IMR-90 (cell line): ENCODE data around the gene CCDC97. TPM values are rescaled to one million over a fixed set of nuclear protein-coding genes. Genes with fewer than 3 reads are reported as not detected.
A peak's percentile ranks its signal among the peaks of the same experiment; 100 is the strongest.

Source experiments
- ATAC-seq: fragments of 200-7000 bp; cut with Tn5 transposase; 2 replicates; pipeline ENCODE4 v1.9.1; 2020; ENCODE audit warnings: low read depth, mild to moderate bottlenecking, moderate library complexity
- BruUV-seq: library from RNA; stranded (reverse); fragments of 400-500 nt; replicated peaks from 2 replicates; lab custom pipeline; 2021; lab: Mats Ljungman, UMichigan
- CTCF ChIA-PET: fragments of 300-600 bp; formaldehyde crosslinking; extraction: SDS; loops from one replicate; lab custom pipeline; 2021; ENCODE audit warnings: antibody characterized with exemption; lab: Yijun Ruan, JAX
- POLR2A ChIA-PET: fragments of 300-600 bp; sonication (Branson Sonifier 250); formaldehyde crosslinking; loops from one replicate; lab custom pipeline; 2022; ENCODE audit warnings: antibody characterized with exemption; ENCODE audit not compliant: unreplicated experiment; lab: Charles Lee
- DNase-seq: peaks from one replicate; pipeline ENCODE4 v3.0.0; 2013
- H2AFZ ChIP-seq: replicated peaks from 2 replicates; pipeline ENCODE3; 2013; ENCODE audit warnings: low read length, mild to moderate bottlenecking; ENCODE audit not compliant: poor library complexity
- H2AK5ac ChIP-seq: 2 replicates; pipeline ENCODE4 v1.6.1; 2013; ENCODE audit warnings: low read depth, low read length, inconsistent platforms
- H2AK9ac ChIP-seq: replicated peaks from 2 replicates; pipeline ENCODE3; 2013; ENCODE audit warnings: mild to moderate bottlenecking, low read depth, low read length, moderate library complexity; ENCODE audit not compliant: poor library complexity
- H2BK120ac ChIP-seq: 2 replicates; pipeline ENCODE4 v1.6.1; 2013; ENCODE audit warnings: low read depth, low read length, inconsistent platforms
- H2BK15ac ChIP-seq: 3 replicates; pipeline ENCODE4 v1.6.1; 2013; ENCODE audit warnings: low read depth, low read length, inconsistent platforms
- H2BK20ac ChIP-seq: 2 replicates; pipeline ENCODE4 v1.6.1; 2013; ENCODE audit warnings: low read depth, mild to moderate bottlenecking, inconsistent platforms, low read length, moderate library complexity
- H2BK5ac ChIP-seq: 2 replicates; pipeline ENCODE4 v1.6.1; 2013; ENCODE audit warnings: mild to moderate bottlenecking, low read depth, low read length, inconsistent platforms; ENCODE audit not compliant: poor library complexity, severe bottlenecking
- H3K14ac ChIP-seq: replicated peaks from 2 replicates; pipeline ENCODE4 v1.6.1; 2013; ENCODE audit warnings: low read depth, low read length, inconsistent platforms
- H3K18ac ChIP-seq: 2 replicates; pipeline ENCODE4 v1.6.1; 2013; ENCODE audit warnings: low read depth, low read length, control low read depth
- H3K23ac ChIP-seq: 2 replicates; pipeline ENCODE4 v1.6.1; 2013; ENCODE audit warnings: low read depth, low read length, inconsistent platforms
- H3K27ac ChIP-seq: 2 replicates; pipeline ENCODE4 v1.5.1; 2013; ENCODE audit warnings: mild to moderate bottlenecking, control low read depth, low read length; ENCODE audit not compliant: insufficient read depth
- H3K27me3 ChIP-seq: 2 replicates; pipeline ENCODE4 v1.6.1; 2013; ENCODE audit warnings: low read length; ENCODE audit not compliant: control insufficient read depth, insufficient read depth
- H3K36me3 ChIP-seq: 2 replicates; pipeline ENCODE4 v1.6.1; 2013; ENCODE audit warnings: low read length, mixed read lengths; ENCODE audit not compliant: control insufficient read depth, insufficient read depth
- H3K4ac ChIP-seq: 2 replicates; pipeline ENCODE4 v1.6.1; 2013; ENCODE audit warnings: low read depth, low read length, inconsistent platforms
- H3K4me1 ChIP-seq: 2 replicates; pipeline ENCODE4 v1.6.1; 2013; ENCODE audit warnings: low read length, mixed read lengths; ENCODE audit not compliant: control insufficient read depth, insufficient read depth
- H3K4me2 ChIP-seq: 2 replicates; pipeline ENCODE4 v1.6.1; 2013; ENCODE audit warnings: low read depth, mild to moderate bottlenecking, control low read depth, low read length, moderate library complexity
- H3K4me3 ChIP-seq: 2 replicates; pipeline ENCODE4 v1.5.1; 2013; ENCODE audit warnings: low read depth, mild to moderate bottlenecking, control low read depth, low read length, moderate library complexity; ENCODE audit not compliant: insufficient read depth
- H3K56ac ChIP-seq: 2 replicates; pipeline ENCODE4 v1.6.1; 2013; ENCODE audit warnings: low read length, inconsistent platforms; ENCODE audit not compliant: insufficient read depth; ENCODE audit errors: extremely low read depth
- H3K79me1 ChIP-seq, 2 experiments: 2 replicates each; pipeline ENCODE4 v1.6.1; 2013; ENCODE audit warnings: low read length in 2 of 2, inconsistent platforms in 1 of 2, low read depth in 1 of 2
- H3K9ac ChIP-seq: 2 replicates; pipeline ENCODE4 v1.6.1; 2013; ENCODE audit warnings: low read depth, low read length, control low read depth
- H3K9me1 ChIP-seq: 2 replicates; pipeline ENCODE4 v1.6.1; 2013; ENCODE audit warnings: low read length, inconsistent platforms; ENCODE audit not compliant: insufficient read depth
- H3K9me3 ChIP-seq: 2 replicates; pipeline ENCODE4 v1.6.1; 2013; ENCODE audit warnings: low read length; ENCODE audit not compliant: control insufficient read depth, insufficient read depth
- H4K20me1 ChIP-seq: 2 replicates; pipeline ENCODE4 v1.6.1; 2013; ENCODE audit warnings: low read length, inconsistent platforms; ENCODE audit not compliant: insufficient read depth
- H4K5ac ChIP-seq: 2 replicates; pipeline ENCODE4 v1.6.1; 2013; ENCODE audit warnings: mild to moderate bottlenecking, low read depth, low read length, control low read depth
- H4K8ac ChIP-seq, 2 experiments: 2 replicates each; pipeline ENCODE4 v1.6.1; 2013; ENCODE audit warnings: low read depth in 2 of 2, low read length in 2 of 2, control low read depth in 1 of 2, inconsistent platforms in 1 of 2
- H4K91ac ChIP-seq: 2 replicates; pipeline ENCODE4 v1.6.1; 2013; ENCODE audit warnings: low read depth, low read length, inconsistent platforms; ENCODE audit not compliant: insufficient read depth
- BHLHE40 ChIP-seq: fragments of 150-350 bp; IDR thresholded peaks from 2 replicates; pipeline ENCODE4 v1.6.1; 2016; ENCODE audit warnings: mild to moderate bottlenecking, low read depth, low read length
- CEBPB ChIP-seq: IDR thresholded peaks from 2 replicates; pipeline ENCODE4 v1.6.1; 2012; ENCODE audit warnings: low read depth, low read length, improper control_type of control experiment
- CHD1 ChIP-seq: IDR thresholded peaks from 2 replicates; pipeline ENCODE4 v1.6.1; 2012; ENCODE audit warnings: low read depth, low read length, improper control_type of control experiment
- CTCF ChIP-seq: conservative IDR thresholded peaks from 2 replicates; pipeline ENCODE4 v1.5.1; 2012; ENCODE audit warnings: mild to moderate bottlenecking, low read depth, low read length, improper control_type of control experiment
- ELK1 ChIP-seq: fragments of 150-350 bp; IDR thresholded peaks from 2 replicates; pipeline ENCODE4 v1.6.1; 2016; ENCODE audit warnings: low read depth, mild to moderate bottlenecking, low read length, moderate library complexity, borderline replicate concordance
- FOS ChIP-seq: fragments of 150-350 bp; IDR thresholded peaks from 2 replicates; pipeline ENCODE4 v1.6.1; 2016; ENCODE audit warnings: low read depth, low read length
- MAFK ChIP-seq: IDR thresholded peaks from 2 replicates; pipeline ENCODE4 v1.6.1; 2012; ENCODE audit warnings: low read depth, low read length, improper control_type of control experiment
- MAZ ChIP-seq: IDR thresholded peaks from 2 replicates; pipeline ENCODE4 v1.6.1; 2012; ENCODE audit warnings: low read depth, mild to moderate bottlenecking, low read length, improper control_type of control experiment, moderate library complexity, borderline replicate concordance
- MXI1 ChIP-seq: IDR thresholded peaks from 2 replicates; pipeline ENCODE4 v1.6.1; 2012; ENCODE audit warnings: low read depth, mild to moderate bottlenecking, low read length, moderate library complexity, borderline replicate concordance
- NFE2L2 ChIP-seq: fragments of 150-350 bp; IDR thresholded peaks from 2 replicates; pipeline ENCODE4 v1.6.1; 2016; ENCODE audit warnings: low read depth, mild to moderate bottlenecking, low read length
- POLR2A ChIP-seq: IDR thresholded peaks from 2 replicates; pipeline ENCODE4 v1.6.1; 2012; ENCODE audit warnings: mild to moderate bottlenecking, low read depth, low read length
- RAD21 ChIP-seq: IDR thresholded peaks from 2 replicates; pipeline ENCODE4 v1.6.1; 2012; ENCODE audit warnings: low read length, improper control_type of control experiment
- RCOR1 ChIP-seq: IDR thresholded peaks from 2 replicates; pipeline ENCODE4 v1.6.1; 2012; ENCODE audit warnings: mild to moderate bottlenecking, low read length, improper control_type of control experiment; ENCODE audit not compliant: insufficient replicate concordance
- SMC3 ChIP-seq: fragments of 150-350 bp; IDR thresholded peaks from 2 replicates; pipeline ENCODE4 v1.6.1; 2016; ENCODE audit warnings: low read depth, mild to moderate bottlenecking, antibody characterized with exemption, low read length, moderate library complexity
- USF2 ChIP-seq: fragments of 150-350 bp; IDR thresholded peaks from 2 replicates; pipeline ENCODE4 v1.6.1; 2017; ENCODE audit warnings: mild to moderate bottlenecking, antibody characterized with exemption, low read length, low read depth
- WGBS, 2 experiments: methylation state at CpG; one replicate each; pipeline versions ENCODE4 v1.1.5 to v1.1.7; 2013; ENCODE audit warnings: missing lambda C conversion rate in 2 of 2; ENCODE audit not compliant: insufficient read length in 1 of 2; ENCODE audit errors: extremely low coverage in 2 of 2; 5-methylcytosine and 5-hydroxymethylcytosine counted together
- dilution Hi-C: fragments of 300-500 bp; cut with HindIII; formaldehyde crosslinking; loops from one replicate; pipeline ENCODE4 v1.14.3; 2018; ENCODE audit warnings: low sequenced_read_pairs; ENCODE audit not compliant: unreplicated experiment
- in situ Hi-C: fragments of 300-500 bp; cut with MboI; formaldehyde crosslinking; loops from 3 replicates; pipeline ENCODE4 v1.14.3; 2019; ENCODE audit warnings: low sequenced_read_pairs, inconsistent platforms, mixed read lengths
- intact Hi-C: fragments of 100-400 bp; cut with micrococcal nuclease; formaldehyde crosslinking; loops from 2 replicates; pipeline ENCODE4 v1.10.0; 2022
- polyA plus RNA-seq, 3 experiments: library from polyadenylated mRNA; depleted of rRNA; stranded (reverse); fragments of >200 nt; gene quantifications; 2 replicates each; pipeline ENCODE4 v1.2.3, GENCODE V29; 2012; ENCODE audit warnings: low replicate concordance in 1 of 3
- total RNA-seq: library from RNA; depleted of rRNA; stranded (reverse); fragments of >200 nt; gene quantifications from 2 replicates; pipeline ENCODE4 v1.2.3, GENCODE V29; 2012

CCDC97 gene
- total and polyA plus RNA-seq, 2 of the 4 experiments (the other 2 are of a cell fraction) = 4.1 to 11.0 TPM

GRCh38 chr19:41327576-41328156, 17.7 kb downstream of the CCDC97 start:
- Histone ChIP-seq H3K23ac (peak overlapping the region; percentile 40), H3K56ac (no peak overlapping the region), H3K4me1 (peaks cover 50% of the 10 kb centered on the region), H2AK5ac (peak overlapping the region; percentile 88), H2BK20ac (peak overlapping the region; percentile 3; the same call in 1 of the 2 replicates), H3K18ac (peak overlapping the region; percentile 26; the same call in 1 of the 2 replicates), H3K9ac (peak overlapping the region; percentile 1; the same call in 1 of the 2 replicates), H4K91ac (peak overlapping the region; percentile 89), H3K4me3 (no peak overlapping the region), H2AFZ (peak overlapping the region; percentile 84), H4K5ac (peak overlapping the region; percentile 15), H2AK9ac (peak overlapping the region; percentile 93), H2BK15ac (peak overlapping the region; percentile 84; the same call in 2 of the 3 replicates), H3K9me3 (no peaks in the 10 kb centered on the region), H3K27ac (peak overlapping the region; percentile 16), H3K4me2 (no peak overlapping the region), H3K14ac (peak overlapping the region; percentile 42), H3K36me3 (peaks cover 32% of the 10 kb centered on the region), H4K20me1 (peaks cover 44% of the 10 kb centered on the region), H3K4ac (peak overlapping the region; percentile 66), H3K9me1 (peaks cover 27% of the 10 kb centered on the region), H4K8ac (peak overlapping the region; percentile 22 to 73; a peak in 3 of 4 replicates), H3K27me3 (no peaks in the 10 kb centered on the region), H2BK5ac (peak overlapping the region; percentile 58), H3K79me1 (peaks cover 13 to 57% of the 10 kb centered on the region in 2 experiments), H2BK120ac (peak overlapping the region; percentile 61)
- ChIA-PET CTCF (no interaction called here), POLR2A (no interaction called here)
- DNase-seq = peak; percentile 49
- in situ Hi-C loops = no loop called here
- no peak for ATAC-seq
- dilution Hi-C loops = no loop called here
- intact Hi-C loops = no loop called here
- 22% methylated on average over 12 of the region's 33 CpGs; no CpG with 5 or more reads in 1 of the 2 experiments for WGBS, 2 experiments
- BruUV-seq = no TSS peak
- TF ChIP-seq CEBPB (no peak), MAZ (peak; percentile 18; the same call in 1 of the 2 replicates), BHLHE40 (peak; percentile 87), MAFK (peak; percentile 62), ELK1 (no peak), FOS (no peak), MXI1 (peak; percentile 42; the same call in 1 of the 2 replicates), RAD21 (no peak), POLR2A (peak; percentile 42; the same call in 1 of the 2 replicates), RCOR1 (no peak), CTCF (no peak), USF2 (peak; percentile 29; the same call in 1 of the 2 replicates), NFE2L2 (no peak), SMC3 (no peak), CHD1 (no peak)
